GM10248 (cell line): ENCODE measurements around the gene CRY1.

Experiments
- CTCF ChIA-PET: fragments of 300-600 bp; sonication (Branson Sonifier 250); formaldehyde crosslinking; extraction: SDS; loops from one replicate; lab custom pipeline; 2021; ENCODE audit warnings: antibody characterized with exemption; lab: Yijun Ruan, JAX
- POLR2A ChIA-PET: fragments of 350-650 bp; sonication (Branson Sonifier 250); formaldehyde crosslinking; extraction: SDS; loops from one replicate; lab custom pipeline; 2020; ENCODE audit warnings: antibody characterized with exemption; lab: Yijun Ruan, JAX
- DNase-seq: peaks from one replicate; pipeline ENCODE4 v3.0.0; 2012; ENCODE audit errors: extremely low spot score
- CTCF ChIP-seq: IDR thresholded peaks from 2 replicates; pipeline ENCODE4 v1.5.1; 2012; ENCODE audit warnings: mild to moderate bottlenecking, low read depth; ENCODE audit errors: extremely low read depth, missing control alignments, control extremely low read depth

CRY1 gene

GRCh38 chr12:107064243-107064642 lies 29.1 kb downstream of the CRY1 start:
- POLR2A ChIA-PET, result no interaction called here
- no peak for TF ChIP-seq CTCF
- CTCF ChIA-PET, result no interaction called here
- no peak for DNase-seq

- POLR2A ChIA-PET, result no interaction called here
Measured at GRCh38 chr12:107058190-107058589, 35.2 kb downstream of the CRY1 start.

GRCh38 chr12:107057071-107057834 lies 36.1 kb downstream of the CRY1 start:
- ChIA-PET POLR2A (no interaction called here), CTCF (interaction anchor here (1.2 kb wide), 1 partner anchor 14 kb away, joined by 4 read pairs; no protein-coding TSS in a partner anchor)
- DNase-seq, result no peak
- TF ChIP-seq CTCF, result no peak

More at GRCh38 chr12:107058190-107058589, 35.2 kb downstream of the CRY1 start:
- no peak for TF ChIP-seq CTCF
- DNase-seq, result no peak
- CTCF ChIA-PET, result interaction anchor here (1.2 kb wide), 1 partner anchor 13 kb away, joined by 3 read pairs; no protein-coding TSS in a partner anchor

GRCh38 chr12:107053709-107054108 lies 39.6 kb downstream of the CRY1 start:
- DNase-seq, result no peak
- CTCF ChIA-PET, result no interaction called here
- POLR2A ChIA-PET, result no interaction called here
- TF ChIP-seq CTCF, result no peak

- CTCF ChIA-PET, result interaction anchor here (1.3 kb wide), 2 partner anchors 13 to 40 kb away, joined by 3 read pairs; no protein-coding TSS in a partner anchor
- DNase-seq, result no peak
- TF ChIP-seq CTCF, result no peak
- POLR2A ChIA-PET, result no interaction called here
Measured at GRCh38 chr12:107045186-107045585, 48.2 kb downstream of the CRY1 start.

- no peak for DNase-seq
- TF ChIP-seq CTCF, result no peak
- POLR2A ChIA-PET, result no interaction called here
- CTCF ChIA-PET, result interaction anchor here (1.1 to 1.3 kb wide), 3 partner anchors 10 to 61 kb away, joined by 3 to 4 read pairs (median 4); no protein-coding TSS in a partner anchor
Measured at GRCh38 chr12:107042801-107043200, 50.5 kb downstream of the CRY1 start.
